Activated CD8-positive, alpha-beta T cell treated with anti-CD3 and anti-CD28 coated beads, Interleukin-2, amount 10 ng/mL, durations not matched to agents 7 days and 5 days (primary cell): ENCODE data around the gene CREBBP. TPM values are rescaled to one million over a fixed set of nuclear protein-coding genes. Genes with fewer than 3 reads are reported as not detected.

Experiments used
- ATAC-seq: fragments of 150-1000 bp; cut with Tn5 transposase; one replicate; pipeline ENCODE4 v1.10.0; 2021; ENCODE audit warnings: moderate library complexity
- CTCF ChIA-PET: fragments of 350-600 bp; sonication (Branson Sonifier 250); formaldehyde crosslinking; loops from one replicate; lab custom pipeline; 2021; ENCODE audit warnings: antibody characterized with exemption; lab: Charles Lee
- POLR2A ChIA-PET: fragments of 350-600 bp; sonication (Branson Sonifier 250); formaldehyde crosslinking; loops from one replicate; lab custom pipeline; 2021; ENCODE audit warnings: antibody characterized with exemption; lab: Charles Lee
- DNase-seq: peaks from one replicate; pipeline ENCODE4 v3.0.0-alpha.2; 2020
- H3K27ac Mint-ChIP-seq: one replicate; pipeline ENCODE4 v1.8.0; 2021; ENCODE audit warnings: mild to moderate bottlenecking, mixed read lengths
- H3K27me3 Mint-ChIP-seq: one replicate; pipeline ENCODE4 v1.8.0; 2021; ENCODE audit warnings: low read depth, mixed read lengths
- H3K36me3 Mint-ChIP-seq: one replicate; pipeline ENCODE4 v1.8.0; 2021; ENCODE audit warnings: low read depth, mixed read lengths
- H3K4me1 Mint-ChIP-seq: one replicate; pipeline ENCODE4 v1.8.0; 2021; ENCODE audit warnings: low read depth, mixed read lengths
- H3K4me3 Mint-ChIP-seq: one replicate; pipeline ENCODE4 v1.8.0; 2021; ENCODE audit warnings: mild to moderate bottlenecking, mixed read lengths
- H3K9me3 Mint-ChIP-seq: one replicate; pipeline ENCODE4 v1.8.0; 2022; ENCODE audit warnings: mixed read lengths; ENCODE audit not compliant: insufficient read depth
- total RNA-seq, 2 experiments: library from RNA; stranded (reverse); gene quantifications; one replicate each; pipeline ENCODE4 v1.2.3, GENCODE V29; 2021

The CREBBP gene
- total RNA-seq, 2 experiments from 2014 or later = 51.8 to 55.8 TPM

DNA sequence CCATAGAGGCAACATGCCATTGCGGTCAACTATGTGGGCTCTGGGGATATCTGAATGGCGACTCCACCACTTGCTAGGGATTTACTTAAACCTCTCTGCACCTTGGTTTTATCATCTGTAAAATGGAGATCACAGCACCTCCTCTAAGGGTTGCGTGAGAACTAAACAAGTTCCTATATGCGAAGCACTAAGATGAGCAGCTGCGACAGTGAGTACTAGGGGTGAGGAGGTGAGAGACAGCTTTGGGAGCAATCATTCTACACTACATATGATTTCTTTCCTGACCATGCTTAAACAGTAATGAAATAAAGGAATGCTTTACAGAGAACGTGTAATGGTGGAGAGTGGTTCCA is 61.4 kb downstream of the CREBBP start:
- H3K4me1 Mint-ChIP-seq = peaks cover 79% of the 10 kb centered on the region
- H3K4me3 Mint-ChIP-seq = peak overlapping the region; percentile 26
- ChIA-PET CTCF (interaction anchor here (0.8 to 1.6 kb wide), 2 partner anchors 24 to 435 kb away, joined by 3 to 5 read pairs; no protein-coding TSS in a partner anchor), POLR2A (no interaction called here)
- no peak overlapping the region for H3K27ac Mint-ChIP-seq
- no peaks in the 10 kb centered on the region for H3K27me3 Mint-ChIP-seq
- ATAC-seq (no peak), DNase-seq (no peak)
- peaks cover 17% of the 10 kb centered on the region for H3K36me3 Mint-ChIP-seq
- no peaks in the 10 kb centered on the region for H3K9me3 Mint-ChIP-seq

DNA sequence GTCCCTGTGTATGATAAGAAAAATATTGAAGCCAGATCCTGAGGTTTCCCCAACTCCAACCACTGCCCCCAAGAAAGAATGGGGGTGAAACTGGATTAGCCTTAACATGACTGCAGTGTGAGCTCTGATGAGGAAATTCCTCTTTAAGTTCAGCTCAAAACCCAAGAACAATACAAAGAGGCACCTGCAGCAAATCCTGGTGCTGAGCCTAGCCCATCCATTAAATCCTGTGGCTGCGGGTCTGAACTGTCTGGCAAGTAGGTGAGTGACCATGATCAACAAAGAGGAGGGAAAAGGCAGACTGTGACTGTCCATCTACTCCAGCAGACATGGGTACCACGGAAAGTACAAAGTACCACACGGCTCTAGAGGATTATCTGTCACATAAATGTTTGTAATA is 64.2 kb downstream of the CREBBP start:
- peaks cover 52% of the 10 kb centered on the region for H3K4me1 Mint-ChIP-seq
- POLR2A ChIA-PET = no interaction called here
- no peak overlapping the region for H3K27ac Mint-ChIP-seq
- no peak overlapping the region for H3K4me3 Mint-ChIP-seq
- ATAC-seq (no peak), DNase-seq (no peak)
- CTCF ChIA-PET = interaction anchor here (1.0 kb wide), 1 partner anchor 21 kb away, joined by 3 read pairs; no protein-coding TSS in a partner anchor
- no peaks in the 10 kb centered on the region for H3K9me3 Mint-ChIP-seq
- peaks cover 17% of the 10 kb centered on the region for H3K36me3 Mint-ChIP-seq
- no peaks in the 10 kb centered on the region for H3K27me3 Mint-ChIP-seq

- no peaks in the 10 kb centered on the region for H3K9me3 Mint-ChIP-seq
- ChIA-PET POLR2A (no interaction called here), CTCF (interaction anchor here (0.9 kb wide), 1 partner anchor 124 kb away, joined by 3 read pairs; no protein-coding TSS in a partner anchor)
- H3K27ac Mint-ChIP-seq = no peak overlapping the region
- H3K27me3 Mint-ChIP-seq = no peaks in the 10 kb centered on the region
- ATAC-seq (no peak), DNase-seq (no peak)
- H3K36me3 Mint-ChIP-seq = peaks cover 26% of the 10 kb centered on the region
- H3K4me1 Mint-ChIP-seq = peaks cover 53% of the 10 kb centered on the region
- no peak overlapping the region for H3K4me3 Mint-ChIP-seq
These were observed 65.8 kb downstream of the CREBBP start for GRCh38 chr16:3814755-3815154.

DNA sequence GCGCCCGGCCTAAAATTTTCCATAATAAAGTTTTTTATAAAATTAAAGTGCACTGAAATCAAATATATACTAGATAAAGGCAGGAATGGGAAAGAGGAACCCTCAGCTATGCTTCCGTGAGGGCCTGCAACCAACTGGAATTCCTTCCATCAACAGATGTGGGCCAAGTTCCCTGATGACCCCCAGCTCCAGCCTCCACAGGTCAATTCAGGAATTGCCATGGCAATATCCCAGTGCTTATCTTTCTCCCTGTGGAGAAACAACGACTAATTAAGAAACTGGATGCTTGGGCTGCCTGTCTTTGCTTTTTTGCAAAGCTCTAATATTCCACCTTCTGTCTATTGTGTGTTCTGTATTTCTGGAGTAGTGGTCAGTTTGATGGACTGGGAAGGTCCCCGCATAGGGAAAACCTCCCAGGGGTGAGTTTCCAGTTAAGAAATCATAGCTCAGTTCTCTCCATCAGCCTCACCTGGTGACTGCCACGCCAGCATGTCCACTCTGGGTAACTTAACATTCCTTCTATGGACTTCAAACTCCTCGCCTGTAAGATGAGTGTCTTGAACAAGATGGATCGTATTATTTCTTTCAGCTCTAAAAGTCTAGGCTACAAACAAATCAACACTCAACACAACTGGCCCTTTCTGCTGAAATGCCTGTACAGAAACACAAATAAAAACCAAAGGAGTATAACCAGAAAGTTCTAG is 67.9 kb downstream of the CREBBP start:
- no peaks in the 10 kb centered on the region for H3K27me3 Mint-ChIP-seq
- no peak overlapping the region for H3K4me3 Mint-ChIP-seq
- CTCF ChIA-PET = interaction anchor here (0.9 to 1.2 kb wide), 2 partner anchors 9 to 16 kb away, joined by 3 to 4 read pairs; no protein-coding TSS in a partner anchor
- H3K4me1 Mint-ChIP-seq = peaks cover 53% of the 10 kb centered on the region
- no peaks in the 10 kb centered on the region for H3K9me3 Mint-ChIP-seq
- H3K36me3 Mint-ChIP-seq = peaks cover 40% of the 10 kb centered on the region
- H3K27ac Mint-ChIP-seq = no peak overlapping the region
- POLR2A ChIA-PET = no interaction called here
- DNase-seq = no peak
- no peak for ATAC-seq

DNA sequence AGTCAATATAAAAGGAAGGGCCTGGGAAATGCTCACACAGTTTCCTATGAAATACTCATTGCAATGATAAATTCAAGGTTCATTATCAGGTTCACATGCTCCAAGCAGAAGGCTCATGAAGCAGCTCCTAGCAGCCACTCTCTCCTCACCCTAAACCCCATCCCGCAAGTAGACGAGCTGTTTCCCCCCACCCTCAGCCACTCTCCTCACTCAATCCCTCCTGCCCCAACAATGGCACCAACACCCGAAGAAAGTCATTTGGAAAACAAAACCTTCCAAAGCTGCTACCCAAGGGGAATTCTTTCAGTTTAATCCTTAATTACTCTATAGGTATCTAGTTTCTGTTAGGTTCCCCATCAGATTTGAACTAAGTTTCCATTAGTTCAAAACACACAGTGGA is 69.7 kb downstream of the CREBBP start:
- H3K36me3 Mint-ChIP-seq = peaks cover 43% of the 10 kb centered on the region
- ATAC-seq (no peak), DNase-seq (no peak)
- H3K4me1 Mint-ChIP-seq = peaks cover 52% of the 10 kb centered on the region
- no peaks in the 10 kb centered on the region for H3K27me3 Mint-ChIP-seq
- no peak overlapping the region for H3K27ac Mint-ChIP-seq
- H3K9me3 Mint-ChIP-seq = no peaks in the 10 kb centered on the region
- ChIA-PET CTCF (no interaction called here), POLR2A (no interaction called here)
- H3K4me3 Mint-ChIP-seq = no peak overlapping the region

- ChIA-PET POLR2A (no interaction called here), CTCF (no interaction called here)
- Mint-ChIP-seq H3K9me3 (no peaks in the 10 kb centered on the region), H3K4me1 (peaks cover 53% of the 10 kb centered on the region), H3K36me3 (peaks cover 46% of the 10 kb centered on the region), H3K4me3 (no peak overlapping the region), H3K27me3 (no peaks in the 10 kb centered on the region), H3K27ac (peak overlapping the region; percentile 17)
- DNase-seq (no peak), ATAC-seq (peak; percentile 35)
These were observed 70.3 kb downstream of the CREBBP start for GRCh38 chr16:3810198-3810664.

GRCh38 chr16:3808308-3809063 is 72.0 kb downstream of the CREBBP start:
- H3K4me1 Mint-ChIP-seq = peaks cover 70% of the 10 kb centered on the region
- DNase-seq (no peak), ATAC-seq (no peak)
- ChIA-PET CTCF (interaction anchor here (1.1 kb wide), 1 partner anchor 155 kb away, joined by 3 read pairs; no protein-coding TSS in a partner anchor), POLR2A (no interaction called here)
- H3K9me3 Mint-ChIP-seq = no peaks in the 10 kb centered on the region
- no peaks in the 10 kb centered on the region for H3K27me3 Mint-ChIP-seq
- no peak overlapping the region for H3K4me3 Mint-ChIP-seq
- H3K36me3 Mint-ChIP-seq = peaks cover 50% of the 10 kb centered on the region
- H3K27ac Mint-ChIP-seq = peak overlapping the region; percentile 39

DNA sequence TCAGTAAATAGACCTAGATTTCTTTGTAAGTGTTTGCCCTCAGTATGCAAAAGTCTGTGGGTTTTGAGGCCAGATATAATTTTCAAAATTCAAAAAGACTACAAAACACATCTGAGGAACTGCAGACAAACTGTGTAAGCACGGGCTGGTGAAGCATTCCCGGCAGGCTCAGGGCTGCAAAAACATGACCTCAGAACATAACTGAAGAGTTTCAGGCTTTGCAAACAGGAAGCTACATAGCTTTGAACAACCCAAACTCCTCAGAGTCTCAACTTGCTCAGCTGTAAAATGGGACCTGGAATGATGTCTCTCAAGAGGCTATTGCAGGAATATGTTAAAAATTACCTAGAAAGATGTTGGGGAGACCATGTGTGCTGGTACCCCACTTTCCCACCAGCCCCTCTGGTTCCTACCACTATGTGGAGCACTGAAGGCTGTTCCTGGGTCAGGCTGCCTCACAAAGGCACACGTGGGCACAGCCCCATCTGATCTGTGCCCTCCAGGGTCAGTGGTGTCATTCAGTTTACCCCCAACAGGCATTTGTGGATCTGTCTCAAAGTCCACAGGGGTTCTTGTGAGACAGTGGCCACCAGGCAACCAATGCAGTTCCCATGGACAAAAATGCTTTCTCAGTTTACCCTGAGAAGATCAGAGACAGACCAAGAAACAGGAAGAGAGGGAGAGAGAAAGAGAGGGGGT is 72.9 kb downstream of the CREBBP start:
- POLR2A ChIA-PET = no interaction called here
- H3K36me3 Mint-ChIP-seq = peaks cover 53% of the 10 kb centered on the region
- H3K27ac Mint-ChIP-seq = peak overlapping the region; percentile 83
- CTCF ChIA-PET = interaction anchor here (0.8 to 1.0 kb wide), 3 partner anchors 13 to 51 kb away, joined by 3 to 4 read pairs (median 3); no protein-coding TSS in a partner anchor
- ATAC-seq = peak; percentile 49
- H3K4me3 Mint-ChIP-seq = no peak overlapping the region
- DNase-seq = no peak
- H3K9me3 Mint-ChIP-seq = no peaks in the 10 kb centered on the region
- peaks cover 73% of the 10 kb centered on the region for H3K4me1 Mint-ChIP-seq
- H3K27me3 Mint-ChIP-seq = no peaks in the 10 kb centered on the region

- no peak for DNase-seq
- Mint-ChIP-seq H3K9me3 (no peaks in the 10 kb centered on the region), H3K27me3 (no peaks in the 10 kb centered on the region), H3K4me1 (peaks cover 62% of the 10 kb centered on the region), H3K4me3 (no peak overlapping the region), H3K27ac (no peak overlapping the region), H3K36me3 (peaks cover 57% of the 10 kb centered on the region)
- CTCF ChIA-PET = interaction anchor here (1.0 to 1.2 kb wide), 2 partner anchors 8 to 9 kb away, joined by 3 read pairs; no protein-coding TSS in a partner anchor
- POLR2A ChIA-PET = interaction anchor here (0.6 kb wide), 1 partner anchor 37 kb away, joined by 3 read pairs; no protein-coding TSS in a partner anchor
- ATAC-seq = no peak
These were observed 76.0 kb downstream of the CREBBP start for GRCh38 chr16:3804426-3805016.

DNA sequence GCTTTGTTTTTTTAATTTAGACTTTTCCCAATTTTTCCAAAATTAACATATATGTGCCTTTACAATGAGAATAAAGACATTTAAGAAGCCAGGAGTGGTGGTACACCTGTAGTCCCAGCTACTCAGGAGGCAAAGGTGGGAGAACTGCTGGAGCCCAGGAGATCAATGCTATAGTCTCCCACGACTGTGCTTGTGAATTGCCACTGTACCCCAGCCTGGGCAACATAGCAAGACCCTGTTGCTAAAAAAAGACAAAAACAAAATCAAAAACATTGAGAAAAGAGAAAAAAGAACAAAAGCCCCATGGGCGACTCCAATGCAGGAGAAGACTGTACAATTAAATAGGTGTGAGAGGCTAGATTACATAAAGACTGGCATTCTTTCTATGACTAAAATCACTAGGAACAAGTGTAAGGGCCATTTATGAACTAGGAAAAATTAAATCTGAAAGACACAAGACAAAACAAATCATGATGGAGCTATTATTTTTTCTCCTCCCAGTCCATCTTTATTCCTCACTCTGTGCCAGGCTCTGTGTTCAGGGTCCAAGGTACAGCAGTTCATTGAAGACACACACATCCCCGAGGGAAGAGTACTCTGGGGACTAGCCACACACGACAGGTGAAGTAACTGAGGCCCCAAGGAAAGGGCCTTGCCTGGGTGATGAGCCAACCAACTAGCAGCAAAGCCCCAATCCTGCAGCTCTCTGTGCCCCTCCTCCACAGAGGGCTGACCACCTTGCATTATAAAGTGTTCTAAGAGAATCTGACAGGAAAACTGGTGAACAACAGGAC is 79.8 kb downstream of the CREBBP start:
- no peak for ATAC-seq
- no peak overlapping the region for H3K4me3 Mint-ChIP-seq
- ChIA-PET CTCF (no interaction called here), POLR2A (no interaction called here)
- H3K36me3 Mint-ChIP-seq = peaks cover 31% of the 10 kb centered on the region
- H3K9me3 Mint-ChIP-seq = no peaks in the 10 kb centered on the region
- H3K27ac Mint-ChIP-seq = no peak overlapping the region
- no peak for DNase-seq
- H3K27me3 Mint-ChIP-seq = no peaks in the 10 kb centered on the region
- H3K4me1 Mint-ChIP-seq = peaks cover 62% of the 10 kb centered on the region

GRCh38 chr16:3800019-3800418 is 80.5 kb downstream of the CREBBP start:
- no peak overlapping the region for H3K27ac Mint-ChIP-seq
- peaks cover 63% of the 10 kb centered on the region for H3K4me1 Mint-ChIP-seq
- DNase-seq = no peak
- ChIA-PET POLR2A (no interaction called here), CTCF (no interaction called here)
- no peaks in the 10 kb centered on the region for H3K9me3 Mint-ChIP-seq
- no peak for ATAC-seq
- H3K4me3 Mint-ChIP-seq = no peak overlapping the region
- H3K36me3 Mint-ChIP-seq = peaks cover 27% of the 10 kb centered on the region
- H3K27me3 Mint-ChIP-seq = no peaks in the 10 kb centered on the region
